Measurements from ENCODE around the gene RASIP1.

RASIP1 gene

GRCh38 chr19:48705431-48705830 lies 35.0 kb downstream of the RASIP1 start:
- Histone ChIP-seq H3K9me3 (ENCODE audit: insufficient read depth, low read depth, low read length) (no peaks in the 10 kb centered on the region), H2AFZ (ENCODE audit: low read length) (no peak overlapping the region), H3F3A (ENCODE audit: low read depth) (no peaks in the 10 kb centered on the region), H3K9me2 (replicated peaks; ENCODE audit: low read depth, low read length) (no peaks in the 10 kb centered on the region), H3K4me2 (ENCODE audit: low read depth, low read length, poor library complexity, severe bottlenecking) (no peak overlapping the region), H3K9ac (ENCODE audit: low read depth, low read length, poor library complexity, severe bottlenecking) (no peak overlapping the region), H3K4me3 (ENCODE audit: low read length, poor library complexity, severe bottlenecking) (no peak overlapping the region), H4K20me1 (ENCODE audit: insufficient read depth, low read length, poor library complexity, severe bottlenecking) (no peaks in the 10 kb centered on the region), H3K27me3 (ENCODE audit: insufficient read depth, low read length, poor library complexity, severe bottlenecking) (no peaks in the 10 kb centered on the region), H3K4me1 (ENCODE audit: insufficient read depth, low read length, poor library complexity, severe bottlenecking) (no peaks in the 10 kb centered on the region), H3K36me3 (ENCODE audit: insufficient read depth, low read length) (no peaks in the 10 kb centered on the region), H3K79me2 (ENCODE audit: insufficient read depth, low read length) (no peaks in the 10 kb centered on the region)
- TF ChIP-seq EZH2phosphoT487 (IDR thresholded peaks at IDR 0.05; ENCODE audit: borderline replicate concordance): no peak
- TF ChIP-seq CTCF (conservative IDR thresholded peaks at IDR 0.05; ENCODE audit: low read length): no peak

- H3K36me3 ChIP-seq (ENCODE audit: insufficient read depth, low read length): no peaks in the 10 kb centered on the region
- no peaks in the 10 kb centered on the region for H3K9me2 ChIP-seq (replicated peaks; ENCODE audit: low read depth, low read length)
- H3K9ac ChIP-seq (ENCODE audit: low read depth, low read length, poor library complexity, severe bottlenecking): no peak overlapping the region
- H3K79me2 ChIP-seq (ENCODE audit: insufficient read depth, low read length): no peaks in the 10 kb centered on the region
- H3F3A ChIP-seq (ENCODE audit: low read depth): no peaks in the 10 kb centered on the region
- H3K4me3 ChIP-seq (ENCODE audit: low read length, poor library complexity, severe bottlenecking): no peak overlapping the region
- no peak overlapping the region for H3K4me2 ChIP-seq (ENCODE audit: low read depth, low read length, poor library complexity, severe bottlenecking)
- H2AFZ ChIP-seq (ENCODE audit: low read length): no peak overlapping the region
- no peaks in the 10 kb centered on the region for H3K4me1 ChIP-seq (ENCODE audit: insufficient read depth, low read length, poor library complexity, severe bottlenecking)
- no peaks in the 10 kb centered on the region for H4K20me1 ChIP-seq (ENCODE audit: insufficient read depth, low read length, poor library complexity, severe bottlenecking)
- H3K27me3 ChIP-seq (ENCODE audit: insufficient read depth, low read length, poor library complexity, severe bottlenecking): no peaks in the 10 kb centered on the region
- no peak for TF ChIP-seq EZH2phosphoT487 (IDR thresholded peaks at IDR 0.05; ENCODE audit: borderline replicate concordance)
- TF ChIP-seq CTCF (conservative IDR thresholded peaks at IDR 0.05; ENCODE audit: low read length): no peak
- no peaks in the 10 kb centered on the region for H3K9me3 ChIP-seq (ENCODE audit: insufficient read depth, low read depth, low read length)
Measured at GRCh38 chr19:48703316-48703715, 37.1 kb downstream of the RASIP1 start.

GRCh38 chr19:48702701-48703100 lies 37.7 kb downstream of the RASIP1 start:
- no peak for TF ChIP-seq EZH2phosphoT487 (IDR thresholded peaks at IDR 0.05; ENCODE audit: borderline replicate concordance)
- no peak for TF ChIP-seq CTCF (conservative IDR thresholded peaks at IDR 0.05; ENCODE audit: low read length)
- no peaks in the 10 kb centered on the region for H3K27me3 ChIP-seq (ENCODE audit: insufficient read depth, low read length, poor library complexity, severe bottlenecking)

More at GRCh38 chr19:48702701-48703100, 37.7 kb downstream of the RASIP1 start:
- Histone ChIP-seq H2AFZ (ENCODE audit: low read length) (no peak overlapping the region), H3K4me2 (ENCODE audit: low read depth, low read length, poor library complexity, severe bottlenecking) (no peak overlapping the region), H3K4me3 (ENCODE audit: low read length, poor library complexity, severe bottlenecking) (no peak overlapping the region), H4K20me1 (ENCODE audit: insufficient read depth, low read length, poor library complexity, severe bottlenecking) (no peaks in the 10 kb centered on the region), H3K9me3 (ENCODE audit: insufficient read depth, low read depth, low read length) (no peaks in the 10 kb centered on the region), H3K9me2 (replicated peaks; ENCODE audit: low read depth, low read length) (no peaks in the 10 kb centered on the region), H3K9ac (ENCODE audit: low read depth, low read length, poor library complexity, severe bottlenecking) (no peak overlapping the region), H3K36me3 (ENCODE audit: insufficient read depth, low read length) (no peaks in the 10 kb centered on the region), H3K4me1 (ENCODE audit: insufficient read depth, low read length, poor library complexity, severe bottlenecking) (no peaks in the 10 kb centered on the region), H3F3A (ENCODE audit: low read depth) (no peaks in the 10 kb centered on the region), H3K79me2 (ENCODE audit: insufficient read depth, low read length) (no peaks in the 10 kb centered on the region)

Measured in Loucy (cell line).